Prostate gland (tissue), 2 donors: ENCODE data around the gene PLCG1.

Experiments
- POLR2A ChIP-seq: fragments of 450-650 bp; IDR thresholded peaks from one replicate; pipeline ENCODE4 v1.6.1; 2016; ENCODE audit warnings: antibody characterized with exemption, mild to moderate bottlenecking
- POLR2AphosphoS5 ChIP-seq: sonication (generic); formaldehyde crosslinking; IDR thresholded peaks from one replicate; pipeline ENCODE4 v1.6.1; 2017; ENCODE audit warnings: antibody characterized with exemption
- TF ChIP-seq, protein P1 (sequence below), 4 experiments: fragments of 200-600 bp in 2 of 4; fragments of 450-650 bp in 2 of 4; sonication (generic) in 2 of 4; IDR thresholded peaks; 1 replicate in 3 of 4; 2 replicates in 1 of 4; pipeline ENCODE4 v1.5.1; 2016 to 2019; ENCODE audit warnings: antibody characterized with exemption in 4 of 4, mild to moderate bottlenecking in 2 of 4, moderate library complexity in 2 of 4

DNA sequence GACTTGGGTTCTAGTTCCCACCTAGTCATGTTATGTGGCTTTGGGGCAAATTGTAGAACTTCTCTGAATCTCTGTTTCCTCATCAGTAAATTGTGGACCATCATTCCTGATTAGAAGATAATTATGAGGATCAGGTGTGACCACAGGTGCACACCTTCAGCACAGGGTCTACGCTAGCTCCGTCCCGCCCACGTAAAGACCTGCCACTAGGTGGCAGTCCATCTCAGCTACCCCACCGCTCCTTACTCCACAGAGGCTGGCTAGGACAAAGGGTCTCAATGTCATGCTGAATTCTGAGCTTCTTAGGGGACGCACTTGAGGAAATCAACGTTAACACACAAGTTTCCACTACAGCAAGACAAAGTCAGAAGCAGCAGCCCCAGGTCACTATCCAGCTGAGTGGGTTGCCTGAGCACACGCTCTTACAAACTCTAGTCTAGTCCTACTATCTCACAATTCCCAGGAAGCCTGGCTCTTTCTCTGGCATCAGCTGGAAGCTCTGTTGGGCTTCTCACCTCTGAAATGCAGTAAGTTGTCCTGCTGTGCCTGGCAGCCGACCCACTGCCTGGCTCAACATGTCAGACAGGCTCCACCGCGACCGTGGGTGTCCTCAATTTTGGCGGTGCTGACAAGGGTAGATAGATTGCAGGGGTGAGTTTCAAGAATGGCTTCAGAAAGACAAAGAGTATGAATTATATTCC, 2.0 kb upstream of the PLCG1 start:
- TF ChIP-seq, protein P1, sequence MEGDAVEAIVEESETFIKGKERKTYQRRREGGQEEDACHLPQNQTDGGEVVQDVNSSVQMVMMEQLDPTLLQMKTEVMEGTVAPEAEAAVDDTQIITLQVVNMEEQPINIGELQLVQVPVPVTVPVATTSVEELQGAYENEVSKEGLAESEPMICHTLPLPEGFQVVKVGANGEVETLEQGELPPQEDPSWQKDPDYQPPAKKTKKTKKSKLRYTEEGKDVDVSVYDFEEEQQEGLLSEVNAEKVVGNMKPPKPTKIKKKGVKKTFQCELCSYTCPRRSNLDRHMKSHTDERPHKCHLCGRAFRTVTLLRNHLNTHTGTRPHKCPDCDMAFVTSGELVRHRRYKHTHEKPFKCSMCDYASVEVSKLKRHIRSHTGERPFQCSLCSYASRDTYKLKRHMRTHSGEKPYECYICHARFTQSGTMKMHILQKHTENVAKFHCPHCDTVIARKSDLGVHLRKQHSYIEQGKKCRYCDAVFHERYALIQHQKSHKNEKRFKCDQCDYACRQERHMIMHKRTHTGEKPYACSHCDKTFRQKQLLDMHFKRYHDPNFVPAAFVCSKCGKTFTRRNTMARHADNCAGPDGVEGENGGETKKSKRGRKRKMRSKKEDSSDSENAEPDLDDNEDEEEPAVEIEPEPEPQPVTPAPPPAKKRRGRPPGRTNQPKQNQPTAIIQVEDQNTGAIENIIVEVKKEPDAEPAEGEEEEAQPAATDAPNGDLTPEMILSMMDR (IDR thresholded peaks at IDR 0.05) = peak; percentile 37 to 72 (median 56)
- TF ChIP-seq POLR2AphosphoS5 (no peak), POLR2A (no peak)
